Stomach (tissue), 9 donors: ENCODE measurements around the gene ASL. TPM values are rescaled to one million over a fixed set of nuclear protein-coding genes. Genes with fewer than 3 reads are reported as not detected.
"Not testable (repeated sequence)": the region's sequence is repeated elsewhere in the genome, so short reads cannot be mapped to it uniquely, and the experiment has no call there.

ENCODE experiments used
- DNase-seq, 2 donors: peaks; one replicate each; pipeline versions ENCODE4 v3.0.0 to v3.0.0-alpha.2; 2013 to 2019
- H3K27ac ChIP-seq, 5 donors: fragments of 200-600 bp in 4 of 5; sonication (generic) in 4 of 5; one replicate each; pipeline ENCODE4 v1.5.1; 2013 to 2019; ENCODE audit warnings: mild to moderate bottlenecking in 1 of 5, moderate library complexity in 1 of 5
- H3K27me3 ChIP-seq, 3 donors: fragments of 200-600 bp; sonication (generic); one replicate each; pipeline ENCODE4 v1.5.1; 2017 to 2019; ENCODE audit warnings: mixed run types in 1 of 3
- H3K36me3 ChIP-seq, 4 donors: fragments of 200-600 bp; sonication (generic); 1 replicate in 3 of 4; 2 replicates in 1 of 4; pipeline ENCODE4 v1.5.1; 2016 to 2019
- H3K4me1 ChIP-seq, 4 donors: fragments of 200-600 bp; sonication (generic); one replicate each; pipeline ENCODE4 v1.5.1; 2016 to 2019
- H3K4me3 ChIP-seq, 4 donors: fragments of 200-600 bp; sonication (generic) in 3 of 4; one replicate each; pipeline ENCODE4 v1.5.1; 2016 to 2019; ENCODE audit warnings: mild to moderate bottlenecking in 1 of 4
- H3K9me3 ChIP-seq, 4 donors: fragments of 200-600 bp; sonication (generic); one replicate each; pipeline ENCODE4 v1.5.1; 2016 to 2019
- EP300 ChIP-seq: sonication (generic); formaldehyde crosslinking; IDR thresholded peaks from one replicate; pipeline ENCODE4 v1.6.1; 2017; ENCODE audit warnings: antibody characterized with exemption
- POLR2A ChIP-seq, 4 donors: fragments of 450-650 bp; IDR thresholded peaks; one replicate each; pipeline ENCODE4 v1.6.1; 2016; ENCODE audit warnings: antibody characterized with exemption in 4 of 4, control low read depth in 2 of 4, mild to moderate bottlenecking in 1 of 4, moderate library complexity in 1 of 4
- POLR2AphosphoS5 ChIP-seq, 3 donors: sonication (generic); formaldehyde crosslinking; IDR thresholded peaks; one replicate each; pipeline ENCODE4 v1.6.1; 2016; ENCODE audit warnings: antibody characterized with exemption in 3 of 3
- WGBS, 5 donors: extraction: QIAGEN DNeasy Blood & Tissue Kit in 3 of 5; methylation state at CpG; one replicate each; pipeline versions ENCODE4 v1.1.5 to v1.1.7; 2013 to 2018; 5-methylcytosine and 5-hydroxymethylcytosine counted together
- intact Hi-C: fragments of 100-400 bp; cut with DNase I; formaldehyde crosslinking; loops from one replicate; pipeline ENCODE4 v1.15.1; 2023; ENCODE audit warnings: low total_unique reads
- polyA plus RNA-seq, 3 donors: library from polyadenylated mRNA; stranded (reverse); fragments of 200-250 nt; gene quantifications; one replicate each; pipeline ENCODE4 v1.2.3, GENCODE V29; 2013
- total RNA-seq, 5 donors: library from RNA; depleted of rRNA; stranded (reverse); fragments of >200 nt; gene quantifications; one replicate each; pipeline versions ENCODE4 v1.1.0 to v1.2.3, GENCODE V29; 2014 to 2016
- TF ChIP-seq, protein P1 (sequence below), 7 experiments: fragments of 450-650 bp in 4 of 7; fragments of 200-600 bp in 3 of 7; sonication (generic) in 3 of 7; IDR thresholded peaks; one replicate each; pipeline ENCODE4 v1.5.1; 2016 to 2019; ENCODE audit warnings: antibody characterized with exemption in 7 of 7, control low read depth in 2 of 7, mild to moderate bottlenecking in 1 of 7
- donor health status: healthy with polysubstance abuse.
- donor health status: Bipolar disorder and iron deficiency.
- donor health status: healthy.

ASL gene
- total and polyA plus RNA-seq, 8 donors: 42.8 to 369 (median 75.7) TPM

DNA sequence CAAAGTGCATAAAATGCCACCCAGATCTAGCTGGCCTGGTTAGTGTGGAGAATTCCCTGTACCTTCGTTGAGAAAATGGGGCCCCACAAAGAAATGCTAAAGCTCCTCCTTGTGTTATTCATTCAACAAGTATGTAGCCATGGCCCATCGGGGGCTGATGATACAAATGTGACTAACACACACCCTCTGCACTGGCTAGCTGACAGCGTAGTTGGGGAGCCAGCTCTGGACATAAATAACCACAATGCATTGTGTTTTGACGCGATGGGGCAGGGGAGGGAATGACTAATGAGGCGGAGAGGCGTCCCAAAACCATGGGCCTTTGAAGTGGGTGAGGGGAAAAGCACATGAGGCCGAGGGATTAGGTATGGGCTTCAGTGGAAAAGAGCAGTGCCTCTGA, 28.2 kb upstream of the ASL start:
- TF ChIP-seq, protein P1, sequence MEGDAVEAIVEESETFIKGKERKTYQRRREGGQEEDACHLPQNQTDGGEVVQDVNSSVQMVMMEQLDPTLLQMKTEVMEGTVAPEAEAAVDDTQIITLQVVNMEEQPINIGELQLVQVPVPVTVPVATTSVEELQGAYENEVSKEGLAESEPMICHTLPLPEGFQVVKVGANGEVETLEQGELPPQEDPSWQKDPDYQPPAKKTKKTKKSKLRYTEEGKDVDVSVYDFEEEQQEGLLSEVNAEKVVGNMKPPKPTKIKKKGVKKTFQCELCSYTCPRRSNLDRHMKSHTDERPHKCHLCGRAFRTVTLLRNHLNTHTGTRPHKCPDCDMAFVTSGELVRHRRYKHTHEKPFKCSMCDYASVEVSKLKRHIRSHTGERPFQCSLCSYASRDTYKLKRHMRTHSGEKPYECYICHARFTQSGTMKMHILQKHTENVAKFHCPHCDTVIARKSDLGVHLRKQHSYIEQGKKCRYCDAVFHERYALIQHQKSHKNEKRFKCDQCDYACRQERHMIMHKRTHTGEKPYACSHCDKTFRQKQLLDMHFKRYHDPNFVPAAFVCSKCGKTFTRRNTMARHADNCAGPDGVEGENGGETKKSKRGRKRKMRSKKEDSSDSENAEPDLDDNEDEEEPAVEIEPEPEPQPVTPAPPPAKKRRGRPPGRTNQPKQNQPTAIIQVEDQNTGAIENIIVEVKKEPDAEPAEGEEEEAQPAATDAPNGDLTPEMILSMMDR (IDR thresholded peaks at IDR 0.05): no peak
- no peak for TF ChIP-seq POLR2AphosphoS5 (IDR thresholded peaks at IDR 0.05)
- TF ChIP-seq EP300: no peak
- no peak for TF ChIP-seq POLR2A (IDR thresholded peaks at IDR 0.05)
- Histone ChIP-seq H3K27me3 (peaks cover 0 to 5% (median 0%) of the 10 kb centered on the region in 3 donors), H3K27ac (no peak overlapping the region), H3K4me3 (no peak overlapping the region), H3K9me3 (no peaks in the 10 kb centered on the region), H3K4me1 (peaks cover 0 to 32% (median 25%) of the 10 kb centered on the region in 4 donors), H3K36me3 (no peaks in the 10 kb centered on the region)
- no peak for DNase-seq
- WGBS, 5 donors: 60 to 72% (median 70%) methylated on average over 8 of the region's 8 CpGs
- intact Hi-C loops: no loop called here

DNA sequence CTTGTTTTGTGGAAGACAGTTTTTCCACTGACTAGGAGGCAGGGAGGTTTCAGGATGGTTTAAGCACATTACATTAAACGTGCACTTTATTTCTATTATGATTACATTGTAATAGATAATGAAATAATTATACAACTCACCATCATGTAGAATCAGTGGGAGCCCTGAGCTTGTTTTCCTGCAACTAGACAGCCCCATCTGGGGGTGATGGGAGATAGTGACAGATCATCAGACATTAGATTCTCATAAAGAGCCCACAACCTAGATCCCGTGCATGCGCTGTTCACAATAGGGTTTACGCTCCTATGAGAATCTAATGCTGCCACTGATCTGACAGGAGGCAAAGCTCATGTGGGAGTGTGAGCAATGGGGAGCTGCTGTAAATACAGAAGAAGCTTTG, 25.7 kb upstream of the ASL start:
- WGBS, 5 donors: 80 to 88% (median 83%) methylated on average over 4 of the region's 4 CpGs
- intact Hi-C loops, H3K9me3 ChIP-seq, H3K36me3 ChIP-seq, DNase-seq, H3K4me3 ChIP-seq, H3K27me3 ChIP-seq, H3K27ac ChIP-seq: not testable (repeated sequence)
- H3K4me1 ChIP-seq: peaks cover 0 to 14% (median 7%) of the 10 kb centered on the region in 4 donors

DNA sequence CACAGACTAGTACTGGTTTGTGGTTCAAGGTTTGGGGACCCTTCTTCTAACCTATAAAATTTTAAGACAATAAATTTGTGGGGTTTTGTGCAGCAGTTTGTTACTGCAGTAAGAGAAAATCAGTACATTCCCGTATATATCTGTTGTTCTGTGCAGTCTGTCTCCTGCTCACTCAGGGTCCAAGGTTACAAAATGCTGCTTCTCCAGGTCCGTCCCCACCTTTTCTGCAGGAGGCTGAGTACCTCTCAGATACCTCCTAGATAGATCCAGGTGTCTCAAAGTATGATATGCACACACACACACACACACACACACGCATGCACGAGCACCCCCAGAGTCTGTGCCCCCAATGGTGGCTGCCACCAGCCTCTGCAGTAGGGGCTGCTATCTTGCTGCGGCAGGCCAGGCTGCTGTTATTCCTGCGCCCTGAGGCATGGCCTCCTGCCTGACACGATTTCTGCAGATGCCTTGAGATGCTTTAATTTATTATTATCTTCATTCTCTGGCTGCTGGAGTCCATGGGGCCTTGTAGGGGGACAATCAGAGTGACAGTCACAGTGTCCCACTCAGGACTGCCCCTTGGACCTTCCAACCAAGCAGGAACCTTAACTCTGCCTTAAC, 25.2 kb upstream of the ASL start:
- peaks cover 0 to 14% (median 7%) of the 10 kb centered on the region in 4 donors for H3K4me1 ChIP-seq
- H3K4me3 ChIP-seq: no peak overlapping the region
- TF ChIP-seq, protein P1 (IDR thresholded peaks at IDR 0.05): no peak
- TF ChIP-seq POLR2AphosphoS5 (IDR thresholded peaks at IDR 0.05) (no peak), EP300 (no peak), POLR2A (IDR thresholded peaks at IDR 0.05) (no peak)
- no peaks in the 10 kb centered on the region for H3K27me3 ChIP-seq
- no peak for DNase-seq
- 58 to 73% (median 70%) methylated on average over 7 of the region's 7 CpGs for WGBS, 5 donors
- no peaks in the 10 kb centered on the region for H3K9me3 ChIP-seq
- intact Hi-C loops: no loop called here
- no peaks in the 10 kb centered on the region for H3K36me3 ChIP-seq
- peak overlapping the region in 3 of 5 donors; percentile 21 to 42 (median 22) for H3K27ac ChIP-seq

DNA sequence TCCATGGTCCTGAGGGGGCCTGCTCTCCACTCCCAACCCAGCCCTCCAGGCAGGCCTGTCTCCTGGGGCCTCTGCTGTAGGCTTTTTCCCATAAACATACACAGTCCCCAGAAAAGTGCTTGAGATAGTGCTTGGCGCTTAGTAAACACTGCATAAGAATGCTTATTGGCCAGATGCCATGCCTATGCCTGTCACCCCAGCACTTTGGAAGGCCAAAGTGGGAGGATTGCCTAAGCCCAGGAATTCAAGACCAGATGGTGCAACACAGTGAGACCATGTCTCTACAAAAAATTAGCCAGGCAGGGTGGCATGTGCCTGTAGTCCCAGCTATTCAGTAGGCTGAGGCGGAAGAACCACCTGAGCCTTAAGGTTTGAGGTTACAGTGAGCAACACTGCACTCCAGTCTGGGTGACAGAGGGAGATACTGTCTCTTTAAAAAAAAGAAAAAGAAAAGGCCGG, 24.6 kb upstream of the ASL start:
- intact Hi-C loops: no loop called here
- DNase-seq: peak; percentile 49 to 69
- TF ChIP-seq POLR2A (IDR thresholded peaks at IDR 0.05): no peak
- TF ChIP-seq POLR2AphosphoS5 (IDR thresholded peaks at IDR 0.05): peak; percentile 12 to 74 (median 21)
- no peak for TF ChIP-seq EP300
- TF ChIP-seq, protein P1 (IDR thresholded peaks at IDR 0.05): no peak
- 37 to 64% (median 42%) methylated on average over 3 of the region's 3 CpGs for WGBS, 5 donors
- Histone ChIP-seq H3K9me3 (no peaks in the 10 kb centered on the region), H3K36me3 (no peaks in the 10 kb centered on the region), H3K4me1 (peaks cover 0 to 14% (median 7%) of the 10 kb centered on the region in 4 donors), H3K4me3 (no peak overlapping the region), H3K27ac (peak overlapping the region in 3 of 5 donors; percentile 21 to 42 (median 22)), H3K27me3 (no peaks in the 10 kb centered on the region)

DNA sequence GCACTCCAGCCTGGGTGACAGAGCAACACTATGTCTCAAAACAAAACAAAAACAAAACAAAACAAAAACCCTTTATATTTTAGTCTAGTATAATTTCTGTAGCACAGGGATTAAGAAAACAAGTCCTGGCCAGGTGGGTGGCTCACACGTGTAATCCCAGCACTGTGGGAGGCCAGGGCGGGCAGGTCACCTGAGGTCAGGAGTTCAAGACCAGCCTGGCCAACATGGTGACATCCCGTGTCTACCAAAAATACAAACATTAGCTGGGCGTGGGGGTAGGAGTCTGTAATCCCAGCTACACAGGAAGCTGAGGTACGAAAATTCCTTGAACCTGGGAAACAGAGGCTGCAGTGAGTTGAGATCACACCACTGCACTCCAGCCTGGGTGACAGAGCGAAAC, 23.2 kb upstream of the ASL start:
- 78 to 86% (median 80%) methylated on average over 6 of the region's 6 CpGs for WGBS, 5 donors
- no peak for TF ChIP-seq POLR2AphosphoS5 (IDR thresholded peaks at IDR 0.05)
- TF ChIP-seq EP300: no peak
- TF ChIP-seq, protein P1 (IDR thresholded peaks at IDR 0.05): no peak
- TF ChIP-seq POLR2A (IDR thresholded peaks at IDR 0.05): no peak
- Histone ChIP-seq H3K27ac (no peak overlapping the region), H3K36me3 (no peaks in the 10 kb centered on the region), H3K9me3 (no peaks in the 10 kb centered on the region), H3K27me3 (no peaks in the 10 kb centered on the region), H3K4me3 (no peak overlapping the region), H3K4me1 (peaks cover 0 to 14% (median 7%) of the 10 kb centered on the region in 4 donors)
- intact Hi-C loops: no loop called here
- no peak for DNase-seq
